GM21825 (cell line): ENCODE data around the gene SIK2.
"Not testable (repeated sequence)": the region's sequence is repeated elsewhere in the genome, so short reads cannot be mapped to it uniquely, and the experiment has no call there.

Experiments
- ATAC-seq: cut with Tn5 transposase; IDR thresholded peaks from one replicate; pipeline ENCODE4 v1.9.1; 2021; ENCODE audit warnings: mild to moderate bottlenecking, moderate library complexity; ENCODE audit not compliant: unreplicated experiment

Gene SIK2

DNA sequence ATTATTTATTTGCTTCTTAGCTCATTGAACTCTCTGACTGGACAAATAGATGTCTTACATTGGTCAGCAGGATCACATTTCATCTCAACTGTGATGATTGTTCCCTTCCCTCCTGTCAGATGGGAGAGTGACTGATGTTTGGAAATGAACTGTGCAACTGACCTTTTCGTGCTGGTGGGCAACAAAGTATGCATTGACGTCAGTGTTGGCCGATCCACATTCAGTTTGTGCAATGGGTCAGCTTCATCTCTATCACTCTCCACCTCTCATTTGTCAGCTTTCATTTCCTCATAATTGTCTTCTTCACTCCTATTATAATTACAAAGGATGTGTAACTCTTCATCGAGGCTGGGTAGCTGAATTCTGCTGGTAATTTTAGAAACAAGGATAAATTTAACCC lies 92.6 kb downstream of the SIK2 start:
- ATAC-seq, result no peak

- ATAC-seq, result no peak
These were observed 94.3 kb downstream of the SIK2 start for GRCh38 chr11:111696556-111696955.

GRCh38 chr11:111697933-111698371 lies 95.7 kb downstream of the SIK2 start:
- ATAC-seq, result peak; percentile 58

DNA sequence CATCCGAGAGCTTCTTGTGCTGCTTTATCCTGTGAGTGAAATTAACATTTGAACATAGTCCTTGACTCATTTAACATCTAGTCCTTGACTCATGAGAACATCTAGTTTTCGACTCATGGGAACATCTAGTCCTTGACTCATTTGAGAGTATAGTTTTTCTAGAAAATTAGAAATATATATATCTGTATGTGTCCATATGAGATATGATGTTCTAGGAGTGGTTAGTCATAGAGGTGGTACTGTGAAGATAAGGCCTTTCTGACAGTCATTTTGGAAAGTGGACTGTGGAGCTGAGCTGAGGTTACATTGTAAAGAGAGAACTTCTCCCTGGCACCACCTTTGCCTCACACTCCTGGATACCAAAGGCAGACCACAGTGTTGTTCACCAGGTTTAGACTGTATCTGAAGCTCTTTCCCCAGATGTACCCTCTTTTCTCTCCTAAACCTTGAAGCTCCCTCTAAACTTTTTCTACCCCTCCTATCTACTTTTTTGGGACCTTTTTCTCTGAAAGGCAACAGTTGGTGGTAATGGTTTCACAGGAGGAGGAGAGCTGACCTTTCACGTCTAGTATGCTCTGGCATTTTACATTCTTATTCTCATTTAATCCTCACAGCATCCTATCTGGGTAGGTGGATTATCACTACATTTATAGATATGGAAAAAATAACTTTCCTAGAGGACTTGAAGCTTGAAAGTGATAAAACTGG lies 96.8 kb downstream of the SIK2 start:
- no peak for ATAC-seq

- ATAC-seq, result no peak
These were observed 97.4 kb downstream of the SIK2 start for GRCh38 chr11:111699579-111700156.

- ATAC-seq, result no peak
These were observed 97.9 kb downstream of the SIK2 start for GRCh38 chr11:111700162-111700561.

DNA sequence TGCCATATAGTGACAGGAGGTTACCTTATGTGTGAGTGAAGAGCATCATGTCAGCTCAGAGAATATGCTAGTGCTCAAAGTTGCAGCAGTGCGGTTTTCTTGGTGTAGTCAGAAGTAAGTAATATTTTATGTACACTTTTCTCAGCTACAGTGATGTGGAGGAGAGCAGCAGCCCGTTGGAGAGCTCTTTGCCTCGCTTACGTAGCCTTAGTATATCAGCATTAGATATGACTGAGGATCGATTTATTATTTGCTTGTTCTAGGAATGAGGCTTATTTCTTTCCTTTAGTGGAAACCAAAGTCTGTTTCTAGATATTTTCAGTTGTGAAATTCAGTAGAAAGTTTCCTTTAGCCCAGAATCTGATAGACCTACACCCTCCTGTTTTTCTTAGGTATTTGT lies 100.4 kb downstream of the SIK2 start:
- no peak for ATAC-seq

DNA sequence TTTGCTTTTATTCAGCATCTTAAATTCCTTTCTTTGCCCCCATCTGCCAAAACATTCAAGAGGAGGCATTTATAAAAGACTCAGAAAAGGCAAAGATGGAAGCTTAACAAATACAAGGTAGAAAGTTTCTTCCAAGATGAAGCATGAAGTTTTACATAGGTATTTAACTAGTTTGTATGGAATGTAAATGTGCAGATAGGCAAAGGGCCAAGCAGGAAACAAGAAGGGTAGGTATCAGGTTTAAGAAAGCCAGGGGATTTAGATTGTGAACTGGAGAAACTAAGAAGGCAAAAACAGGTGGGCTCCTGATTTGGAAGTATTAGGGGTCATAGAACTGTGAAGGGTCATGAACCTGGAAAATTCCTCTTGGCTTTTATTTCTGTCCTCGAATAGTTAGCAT lies 101.3 kb downstream of the SIK2 start:
- ATAC-seq, result no peak

DNA sequence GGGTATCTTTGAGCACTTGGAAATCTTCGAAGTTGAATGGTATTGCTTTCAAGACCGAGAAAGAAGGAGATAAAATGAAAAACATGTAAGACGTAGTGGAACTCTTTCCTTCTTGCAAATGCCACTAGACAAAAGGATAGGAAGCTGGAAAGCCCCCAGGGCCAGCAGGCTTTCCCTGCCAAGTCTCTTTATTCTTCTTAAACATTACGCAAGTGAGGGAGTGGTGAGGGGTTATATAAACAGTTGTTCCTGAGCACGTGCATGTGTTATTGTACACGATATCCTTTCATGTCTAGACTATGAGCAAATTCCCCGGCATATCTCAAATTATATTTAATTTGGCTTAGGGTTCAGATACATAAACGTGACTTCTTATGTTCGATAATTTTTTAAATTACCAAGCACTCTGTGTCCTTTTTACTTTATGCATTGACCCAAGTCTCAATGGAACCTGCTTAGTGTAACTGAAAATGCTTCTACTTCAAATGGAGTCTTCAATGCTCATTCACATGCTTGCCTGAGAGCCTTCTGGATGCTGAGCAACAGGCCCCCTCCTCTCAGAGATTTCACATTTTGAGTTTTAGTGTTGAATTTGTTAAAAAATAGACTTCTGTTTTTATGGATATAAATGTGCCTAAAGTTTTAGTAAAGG lies 104.9 kb downstream of the SIK2 start:
- no peak for ATAC-seq

GRCh38 chr11:111707691-111708067 lies 105.4 kb downstream of the SIK2 start:
- ATAC-seq, result no peak

DNA sequence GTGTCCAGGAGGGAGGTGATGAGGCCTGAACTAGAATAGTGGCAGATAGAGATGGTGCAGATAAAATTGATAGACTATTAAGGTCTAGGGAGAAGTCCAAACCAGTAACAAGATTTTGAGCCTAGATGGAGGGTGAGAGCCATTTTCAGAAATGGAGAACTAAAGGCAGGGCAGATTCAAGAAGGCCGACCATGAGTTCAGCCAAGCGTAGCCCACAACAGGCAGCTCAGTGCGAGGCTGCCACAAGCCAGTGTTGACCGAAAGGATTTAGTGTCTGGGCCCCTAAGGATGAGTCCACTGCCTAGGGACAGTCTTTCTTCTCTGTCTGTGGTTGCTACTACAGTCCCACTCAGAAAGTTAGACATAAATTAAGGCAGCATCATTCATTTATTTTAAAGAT lies 112.3 kb downstream of the SIK2 start:
- no peak for ATAC-seq

DNA sequence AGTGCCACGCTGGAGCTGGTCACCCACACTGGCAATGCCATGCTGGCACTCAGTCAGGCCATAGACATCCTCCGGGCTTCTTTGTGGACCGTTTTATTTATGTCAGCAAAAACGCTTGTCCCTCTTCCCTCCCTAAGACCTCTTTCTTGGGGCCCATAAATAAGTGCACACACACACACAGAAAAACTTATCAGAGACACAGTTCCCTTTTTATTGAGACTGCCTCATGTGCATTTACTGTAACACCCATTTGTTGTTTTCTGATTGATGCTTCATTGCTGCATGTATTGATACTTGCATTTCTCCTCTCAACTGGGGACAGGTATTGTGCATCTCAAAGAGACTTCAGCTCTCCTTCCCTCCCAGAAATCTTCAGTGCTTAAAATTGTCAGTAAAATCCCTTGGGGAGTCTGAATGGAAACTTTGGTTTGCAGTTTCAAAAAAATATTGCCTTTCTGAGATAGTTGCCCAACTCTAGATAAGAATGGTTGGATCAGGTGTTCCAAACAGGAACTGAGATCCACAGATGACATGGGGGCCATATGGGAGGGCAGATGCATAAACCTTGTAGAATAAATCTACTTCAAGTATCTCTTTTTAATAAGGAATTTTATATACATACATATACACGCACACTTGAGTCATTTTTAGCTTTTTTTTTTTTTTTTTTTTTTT lies 113.0 kb downstream of the SIK2 start:
- no peak for ATAC-seq

DNA sequence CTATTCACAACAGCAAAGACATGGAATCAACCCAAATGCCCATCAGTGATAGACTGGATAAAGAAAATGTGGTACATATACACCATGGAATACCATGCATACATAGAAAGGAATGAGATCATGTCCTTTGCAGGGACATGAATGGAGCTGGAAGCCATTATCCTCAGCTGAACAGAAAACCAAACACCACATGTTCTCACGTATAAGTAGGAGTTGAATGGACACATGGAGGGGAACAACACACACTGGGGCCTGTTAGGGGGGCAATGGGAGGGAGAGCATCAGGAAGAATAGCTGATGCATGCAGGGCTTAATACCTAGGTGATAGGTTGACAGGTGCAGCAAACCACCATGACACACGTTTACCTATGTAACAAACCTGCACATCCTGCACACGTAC lies 115.4 kb downstream of the SIK2 start:
- not testable (repeated sequence) for ATAC-seq

DNA sequence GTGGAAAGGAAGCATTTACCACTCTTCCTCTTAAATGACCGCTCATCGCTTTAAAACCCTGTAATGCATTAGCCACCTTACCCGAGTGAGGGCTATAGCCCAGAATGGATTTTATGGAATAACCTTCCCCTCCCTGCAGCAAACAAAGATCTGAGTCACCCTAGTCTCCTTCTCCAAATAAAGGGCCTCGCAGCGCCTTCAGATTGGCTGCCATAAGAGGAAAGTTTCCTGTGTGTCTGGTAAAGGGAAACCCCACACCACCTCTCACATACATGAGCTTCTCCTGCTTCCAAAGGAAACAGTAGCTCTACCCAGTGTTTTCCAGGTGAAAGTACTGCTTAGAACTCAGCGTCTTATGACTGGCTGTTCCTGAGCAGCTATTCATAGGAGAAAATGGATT lies 116.2 kb downstream of the SIK2 start:
- ATAC-seq, result no peak

DNA sequence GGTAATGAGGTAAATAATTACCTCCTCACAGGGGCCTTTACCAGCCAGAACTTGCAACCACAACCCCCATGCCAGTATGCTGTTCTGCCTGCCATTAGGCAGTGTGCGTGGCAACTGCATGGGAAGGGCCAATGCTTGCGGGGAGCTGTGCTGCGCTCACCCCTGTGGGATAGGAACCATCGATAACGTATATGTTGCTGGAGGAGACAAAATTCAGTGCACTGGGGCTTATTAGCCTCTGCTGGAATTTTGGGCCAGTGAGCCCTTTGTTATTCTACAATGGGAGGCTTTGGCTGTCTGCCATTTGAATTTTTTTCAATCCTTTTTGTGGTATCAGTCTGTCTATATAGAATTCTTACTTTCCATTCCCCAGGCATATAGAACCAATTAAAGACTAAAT lies 116.6 kb downstream of the SIK2 start:
- no peak for ATAC-seq

DNA sequence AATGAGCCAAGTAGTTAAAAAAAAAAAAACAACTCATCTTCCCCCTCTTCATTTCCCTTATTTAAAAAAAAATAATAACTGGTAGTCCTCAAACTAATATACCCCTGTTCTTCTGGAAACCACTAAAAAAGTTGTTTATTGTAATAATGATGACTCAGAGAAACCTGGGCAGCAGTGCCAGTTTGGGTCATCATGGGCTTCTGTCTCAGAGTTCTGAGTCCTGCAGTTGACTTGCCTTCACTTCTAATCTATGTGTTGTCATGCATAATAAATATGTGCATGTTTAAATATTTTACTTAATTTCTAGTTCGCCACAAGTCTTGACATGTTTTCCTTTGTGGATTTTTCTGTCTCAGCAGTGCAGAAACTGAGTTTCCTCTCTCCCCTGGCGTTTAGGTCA lies 117.1 kb downstream of the SIK2 start:
- no peak for ATAC-seq

- no peak for ATAC-seq
These were observed 118.7 kb downstream of the SIK2 start for GRCh38 chr11:111720801-111721494.

DNA sequence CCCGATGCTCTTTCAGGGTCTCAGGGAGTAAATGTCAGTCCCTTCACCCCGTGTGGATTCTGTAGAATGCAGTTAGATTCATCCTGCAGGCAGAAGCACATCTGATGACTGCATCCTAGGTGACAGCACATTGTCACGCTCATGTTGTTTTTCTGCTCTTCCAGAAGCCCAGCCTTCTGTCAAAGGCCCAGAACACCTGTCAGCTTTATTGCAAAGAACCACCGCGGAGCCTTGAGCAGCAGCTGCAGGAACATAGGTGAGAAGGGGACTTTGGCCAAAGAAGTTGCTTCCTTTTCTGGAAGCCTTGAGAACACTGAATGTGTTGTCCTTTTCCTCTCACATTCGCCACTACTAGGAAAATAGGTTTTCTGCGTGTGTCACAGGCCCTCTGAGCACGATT lies 120.3 kb downstream of the SIK2 start:
- no peak for ATAC-seq

GRCh38 chr11:111723595-111723994 lies 121.3 kb downstream of the SIK2 start:
- ATAC-seq, result no peak

DNA sequence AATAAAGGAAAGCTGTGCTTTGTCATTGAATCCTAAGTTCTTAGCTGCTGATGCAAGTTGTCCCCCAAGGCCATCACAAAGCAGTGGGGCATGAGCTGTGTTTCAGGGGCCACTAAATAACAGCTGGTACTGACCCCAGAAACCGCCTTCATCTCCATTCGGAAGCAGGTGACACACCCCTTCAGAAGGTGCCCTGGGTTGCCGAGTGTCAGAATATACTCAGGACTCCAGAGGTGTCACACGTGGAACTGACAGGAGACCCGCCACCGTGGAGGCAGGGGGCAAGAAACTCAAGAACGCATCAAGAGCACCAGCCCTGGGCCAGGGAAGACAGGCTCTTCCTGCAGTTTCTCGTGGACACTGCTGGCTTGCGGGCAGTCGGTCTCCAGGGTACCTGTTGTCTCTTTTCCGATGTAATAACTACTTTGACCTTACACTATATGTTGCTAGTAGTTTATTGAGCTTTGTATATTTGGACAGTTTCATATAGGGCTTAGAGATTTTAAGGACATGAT lies 122.4 kb downstream of the SIK2 start:
- no peak for ATAC-seq

GRCh38 chr11:111725621-111726020 lies 123.4 kb downstream of the SIK2 start:
- ATAC-seq, result no peak
